Limb (tissue), 2 donors: ENCODE data around the gene ASIP.
"Not testable (repeated sequence)": the region's sequence is repeated elsewhere in the genome, so short reads cannot be mapped to it uniquely, and the experiment has no call there.

Source experiments
- DNase-seq, 2 donors: peaks; one replicate each; pipeline ENCODE4 v3.0.0-alpha.2; 2016; ENCODE audit errors: extremely low spot score in 2 of 2

ASIP gene

DNA sequence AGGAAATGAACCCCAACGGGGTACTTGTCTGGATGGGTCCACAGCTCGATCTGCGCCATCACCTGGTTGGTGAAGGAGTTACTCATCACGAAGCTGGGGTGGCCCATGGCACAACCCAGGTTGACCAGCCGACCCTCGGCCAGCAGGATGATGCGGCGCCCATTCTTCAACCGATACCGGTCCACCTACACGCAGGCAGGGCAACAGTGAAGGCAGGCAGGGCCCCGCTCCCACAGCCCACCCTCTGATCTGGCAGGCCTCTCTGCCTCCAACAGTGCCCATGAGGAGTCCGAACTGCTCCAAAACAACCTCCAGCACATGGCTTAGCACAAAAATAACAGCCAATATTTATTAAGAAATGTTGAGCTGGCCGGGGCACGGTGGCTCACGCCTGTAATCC lies 44.2 kb downstream of the ASIP start:
- no peak for DNase-seq

DNA sequence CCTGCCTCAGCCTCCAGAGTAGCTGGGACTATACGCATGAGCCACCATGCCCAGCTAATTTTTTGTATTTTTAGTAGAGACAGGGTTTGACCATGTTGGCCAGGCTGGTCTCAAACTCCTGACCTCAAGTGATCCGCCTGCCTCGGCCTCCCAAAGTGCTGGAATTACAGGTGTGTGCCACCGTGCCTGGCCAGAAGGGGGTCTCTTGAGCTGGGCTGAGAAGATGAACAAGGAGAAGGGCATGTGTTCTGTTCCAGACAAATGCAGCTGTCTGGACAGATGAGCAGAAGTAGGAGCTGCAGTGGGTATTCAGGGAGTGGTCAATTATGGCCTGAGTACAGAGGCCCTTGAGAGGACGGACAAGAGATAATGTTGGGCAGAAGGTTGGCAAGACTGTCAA lies 46.3 kb downstream of the ASIP start:
- not testable (repeated sequence) for DNase-seq

DNA sequence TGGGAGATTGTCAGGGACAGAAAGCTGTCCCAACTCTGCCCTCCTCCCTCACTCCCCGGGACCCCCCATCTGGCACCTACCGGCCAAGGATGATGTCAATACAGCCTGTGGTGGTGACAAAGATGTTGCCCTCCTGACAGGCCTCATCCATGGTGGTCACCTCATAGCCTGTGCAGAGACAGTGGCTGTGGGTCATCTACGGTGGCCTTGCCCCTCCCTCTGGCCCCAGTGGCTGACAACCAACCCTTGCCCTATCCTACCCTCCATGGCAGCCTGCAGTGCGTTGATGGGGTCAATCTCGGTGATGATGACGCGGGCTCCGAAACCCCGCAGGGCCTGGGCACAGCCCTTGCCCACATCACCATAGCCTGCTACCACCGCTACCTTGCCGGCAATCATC lies 49.2 kb downstream of the ASIP start:
- no peak for DNase-seq

DNA sequence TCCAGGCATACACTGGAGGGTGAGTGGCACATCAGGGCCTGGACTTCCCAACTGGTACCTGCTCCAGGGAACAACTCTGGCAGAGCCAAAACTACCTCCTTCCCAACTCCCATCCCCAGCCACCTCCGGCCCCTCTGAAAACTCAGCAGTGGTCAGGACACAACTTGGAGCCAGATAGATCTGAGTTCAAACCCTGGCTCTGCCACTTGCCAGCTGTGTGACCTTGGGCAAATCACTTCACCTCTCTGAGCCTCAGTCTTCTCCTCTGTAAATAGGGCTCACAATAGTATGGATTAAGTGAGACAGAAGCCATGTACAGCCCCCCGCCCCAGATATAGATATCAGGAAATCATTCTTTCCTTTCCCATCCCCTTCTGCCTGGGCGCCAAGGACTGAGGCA lies 51.3 kb downstream of the ASIP start:
- DNase-seq, result no peak

DNA sequence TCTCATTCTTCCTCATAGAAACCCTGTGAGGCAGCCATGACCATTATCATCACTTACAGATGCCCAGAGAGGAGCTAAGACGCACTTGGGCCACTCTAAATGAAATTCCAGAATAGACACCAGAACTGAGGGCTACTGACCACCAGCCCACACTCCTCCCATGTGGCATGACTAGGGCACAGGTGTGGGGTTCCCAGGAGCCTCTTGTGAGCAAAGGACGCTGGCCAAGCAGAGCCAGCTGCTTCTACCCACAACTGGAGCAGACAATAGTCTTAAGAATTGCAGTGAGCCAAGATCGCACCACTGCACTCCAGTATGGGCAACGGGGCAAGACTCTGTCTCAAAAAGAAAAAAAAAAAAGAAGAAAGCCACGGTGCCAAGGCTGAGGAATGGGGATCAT lies 51.9 kb downstream of the ASIP start:
- no peak for DNase-seq

DNA sequence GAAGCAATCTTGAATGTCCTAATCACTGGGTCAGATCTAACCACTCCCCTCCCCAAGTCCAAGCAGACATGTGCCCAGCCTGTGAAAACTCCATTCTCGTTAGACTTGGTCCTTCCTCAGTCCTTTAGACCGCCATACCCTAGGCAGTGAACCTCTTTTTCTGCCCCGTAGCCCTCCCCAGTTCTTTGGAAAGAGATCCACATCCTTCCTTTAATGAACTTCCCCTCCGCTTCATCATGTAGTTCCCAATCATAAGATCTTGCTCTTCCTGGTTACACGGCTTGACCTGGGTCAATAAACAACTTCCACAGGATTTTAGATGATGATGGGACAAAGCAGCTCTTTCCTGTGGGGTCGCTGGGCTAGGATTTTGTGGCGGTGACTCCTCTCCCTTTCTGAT lies 52.4 kb downstream of the ASIP start:
- no peak for DNase-seq

DNA sequence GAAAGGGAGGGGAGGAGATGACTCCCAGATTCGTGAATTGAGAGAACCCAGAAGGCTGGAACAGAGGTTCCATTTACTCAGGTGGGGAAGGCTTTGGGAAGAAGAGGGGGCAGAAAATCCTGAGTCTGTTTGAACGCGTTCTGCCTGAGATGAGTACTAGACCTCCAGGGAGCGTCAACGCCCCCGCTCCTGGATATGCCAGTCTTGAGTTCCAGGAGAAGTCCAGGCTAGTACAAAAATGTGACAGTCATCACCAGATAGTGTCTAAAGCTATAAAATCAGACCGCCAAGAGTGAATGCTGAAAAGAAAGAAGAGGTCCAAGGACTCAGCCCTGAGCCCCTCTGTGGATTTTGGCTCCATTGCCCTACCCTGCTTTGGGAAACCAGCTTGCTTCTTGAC lies 53.3 kb downstream of the ASIP start:
- no peak for DNase-seq

DNA sequence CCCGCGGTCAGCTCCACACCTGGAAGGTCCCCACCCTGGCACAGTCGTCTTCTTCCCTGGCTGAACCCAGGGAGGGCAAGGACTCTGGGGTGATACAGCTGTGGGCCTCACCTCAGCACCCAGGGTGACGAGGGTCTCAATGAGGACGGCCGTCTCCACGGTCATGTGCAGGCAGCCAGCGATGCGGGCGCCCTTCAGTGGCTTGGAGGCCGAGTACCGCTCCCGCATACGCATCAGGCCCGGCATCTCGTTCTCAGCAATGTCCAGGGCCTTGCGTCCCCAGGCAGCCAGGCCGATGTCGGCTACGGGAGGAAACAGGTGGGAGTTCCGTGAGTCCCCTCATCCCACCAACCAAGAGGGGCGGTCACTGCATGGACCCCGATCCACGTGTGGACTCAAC lies 54.1 kb downstream of the ASIP start:
- DNase-seq, result no peak

DNA sequence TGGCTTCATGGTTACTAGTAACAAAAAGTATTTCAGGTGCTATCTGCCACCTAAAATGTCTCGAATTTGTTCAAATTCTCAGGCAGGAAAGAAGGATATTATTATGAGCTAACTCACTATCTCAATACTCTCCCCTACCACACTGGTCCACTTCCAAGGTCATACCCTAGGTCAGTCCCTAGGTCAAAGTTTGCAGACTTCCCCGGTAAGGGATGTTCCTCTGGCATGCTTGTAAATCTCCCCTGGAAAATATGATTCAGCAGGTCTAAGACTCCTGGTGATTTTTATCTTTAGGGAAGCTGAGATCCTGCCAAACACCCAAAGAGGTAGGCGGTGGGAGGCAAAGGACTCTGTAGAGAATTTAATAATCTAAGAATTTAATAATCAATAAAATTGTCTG lies 55.2 kb downstream of the ASIP start:
- no peak for DNase-seq

DNA sequence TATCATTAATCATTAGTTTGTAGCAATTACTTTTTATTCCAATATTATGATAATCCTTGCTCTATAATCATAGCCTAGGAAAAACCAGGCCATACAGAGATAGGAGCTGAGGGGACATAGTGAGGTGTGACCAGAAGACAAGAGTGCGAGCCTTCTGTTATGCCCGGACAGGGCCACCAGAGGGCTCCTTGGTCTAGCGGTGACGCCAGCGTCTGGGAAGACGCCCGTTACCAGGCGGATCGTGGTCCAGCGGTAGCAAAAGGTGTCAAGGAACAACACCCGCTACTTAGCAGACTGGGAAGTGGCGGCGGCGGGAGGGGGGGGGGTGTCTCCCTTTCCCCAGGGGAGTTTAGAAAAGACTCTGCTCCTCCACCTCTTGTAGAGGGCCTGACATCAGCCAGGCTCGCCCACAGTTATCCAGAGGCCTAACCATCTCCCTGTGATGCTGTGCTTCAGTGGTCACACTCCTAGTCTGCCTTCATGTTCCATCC lies 57.1 kb downstream of the ASIP start:
- DNase-seq, result not testable (repeated sequence)

DNA sequence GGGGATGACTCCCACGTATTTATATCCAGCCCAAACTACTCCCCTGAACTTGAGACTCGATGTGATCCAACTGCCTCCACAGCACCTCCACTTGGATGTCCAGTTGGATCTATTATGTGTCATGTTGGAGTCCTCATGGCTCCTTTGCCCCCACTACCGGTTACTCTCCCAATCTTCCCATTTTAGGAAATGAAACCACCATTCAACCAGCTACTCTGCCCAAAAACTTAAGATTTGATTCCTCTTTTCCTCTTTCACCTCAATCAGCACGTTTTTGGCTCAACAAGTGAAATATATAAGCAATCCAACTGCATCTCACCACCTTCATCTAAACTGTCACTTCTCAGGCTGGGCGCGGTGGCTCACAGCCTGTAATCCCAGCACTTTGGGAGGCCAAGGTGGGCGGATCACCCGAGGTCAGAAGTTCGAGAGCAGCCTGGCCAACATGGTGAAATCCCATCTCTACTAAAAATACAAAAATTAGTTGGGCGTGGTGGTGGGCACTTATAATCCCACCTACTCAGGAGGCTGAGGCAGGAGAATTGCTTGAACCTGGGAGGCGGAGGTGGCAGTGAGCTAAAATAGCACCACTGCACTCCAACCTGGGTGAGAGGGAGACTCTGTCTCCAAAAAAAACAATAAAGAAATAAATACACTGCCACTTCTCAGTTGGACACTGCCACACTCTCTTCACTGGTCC lies 58.5 kb downstream of the ASIP start:
- DNase-seq, result no peak

DNA sequence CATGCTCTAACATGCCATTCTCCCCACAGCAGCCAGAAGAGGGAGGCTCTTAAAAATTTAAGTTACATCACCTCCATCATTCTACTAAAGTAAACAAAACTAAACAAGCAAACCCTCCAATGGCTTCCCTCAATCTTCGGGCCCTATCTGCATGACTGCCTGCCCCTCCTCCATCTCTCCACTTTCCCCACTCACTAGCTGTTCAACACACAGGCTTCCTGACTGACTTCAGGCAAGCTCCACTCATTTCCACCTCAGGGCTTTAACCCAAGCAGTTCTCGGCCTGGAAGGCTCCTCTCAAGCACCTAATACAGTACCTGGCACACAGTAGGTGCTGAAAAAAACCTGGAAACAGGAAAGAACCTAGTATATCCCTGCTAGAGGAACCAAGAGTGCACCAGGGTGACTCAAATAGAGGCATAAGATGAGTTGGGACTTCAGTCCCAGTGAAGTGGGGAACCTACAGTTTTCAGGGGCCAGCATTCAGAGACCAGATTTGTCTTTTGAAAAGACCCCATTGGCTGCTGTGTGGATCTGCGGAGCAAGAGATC lies 59.1 kb downstream of the ASIP start:
- no peak for DNase-seq

DNA sequence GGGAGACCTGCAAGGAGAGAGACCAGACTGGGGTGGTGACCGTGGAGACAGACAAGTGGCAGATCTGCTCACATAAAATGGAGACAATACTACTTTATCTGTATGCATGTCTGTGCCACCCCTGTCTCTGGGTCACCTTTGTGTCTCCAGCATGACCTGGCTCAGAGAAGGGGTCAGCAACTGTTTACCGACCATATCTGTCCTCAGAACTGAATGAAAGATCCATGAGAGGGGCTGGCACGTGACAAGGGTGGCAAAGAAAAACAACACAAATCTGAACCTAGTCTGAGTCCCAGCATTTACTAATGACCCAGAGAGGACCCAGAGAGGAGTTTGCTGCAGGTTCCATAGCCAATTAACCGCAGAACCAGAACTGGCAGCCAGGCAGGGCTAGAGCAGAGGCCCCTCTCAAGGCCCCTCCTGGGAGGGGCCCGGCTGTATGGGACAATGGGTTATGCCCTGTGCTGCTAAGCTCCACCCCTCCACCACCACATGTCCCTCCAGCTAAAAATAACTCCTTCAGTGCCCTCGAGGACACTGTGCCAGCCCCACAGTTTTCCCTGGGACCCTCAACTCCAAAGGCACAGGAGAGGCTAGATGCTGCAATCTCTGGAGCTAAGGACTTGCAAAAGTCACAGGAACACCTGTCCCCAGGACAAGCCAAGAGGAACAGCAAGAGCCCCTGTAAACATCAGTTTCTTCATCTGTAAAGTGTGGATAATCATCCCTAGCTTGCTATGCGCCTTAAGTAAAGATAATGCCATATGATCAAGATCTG lies 59.8 kb downstream of the ASIP start:
- no peak for DNase-seq

DNA sequence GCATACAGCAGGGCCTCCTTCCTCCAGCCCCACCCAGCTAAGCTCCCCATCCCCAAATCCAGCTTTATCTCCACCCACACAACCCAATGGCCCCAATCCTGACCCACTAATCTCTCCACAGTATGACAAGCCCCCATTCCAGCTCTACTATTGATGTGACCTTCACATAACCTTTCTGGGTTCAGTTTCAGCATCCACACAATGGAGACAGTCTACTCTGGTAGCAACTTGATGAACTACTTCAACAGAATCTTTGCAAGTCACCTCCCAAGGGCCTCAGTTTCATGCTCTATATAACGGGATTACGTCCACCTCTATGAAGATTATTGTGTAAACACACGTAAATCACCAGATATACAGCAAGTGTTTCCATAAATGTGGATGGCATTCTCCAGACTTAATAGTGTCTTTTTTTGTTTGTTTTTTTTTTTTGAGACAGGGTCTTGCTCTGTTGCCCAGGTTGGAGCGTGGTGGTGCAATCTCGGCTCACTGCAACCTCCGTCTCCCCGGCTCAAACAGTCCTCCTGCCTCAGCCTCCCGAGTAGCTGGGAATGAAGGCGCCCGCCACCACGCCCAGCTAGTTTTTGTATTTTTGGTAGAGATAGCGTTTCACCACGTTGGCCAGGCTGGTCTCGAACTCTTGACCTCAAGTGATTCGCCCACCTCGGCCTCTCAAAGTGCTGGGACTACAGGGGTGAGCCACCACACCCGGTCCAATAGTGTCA lies 60.5 kb downstream of the ASIP start:
- DNase-seq, result no peak

DNA sequence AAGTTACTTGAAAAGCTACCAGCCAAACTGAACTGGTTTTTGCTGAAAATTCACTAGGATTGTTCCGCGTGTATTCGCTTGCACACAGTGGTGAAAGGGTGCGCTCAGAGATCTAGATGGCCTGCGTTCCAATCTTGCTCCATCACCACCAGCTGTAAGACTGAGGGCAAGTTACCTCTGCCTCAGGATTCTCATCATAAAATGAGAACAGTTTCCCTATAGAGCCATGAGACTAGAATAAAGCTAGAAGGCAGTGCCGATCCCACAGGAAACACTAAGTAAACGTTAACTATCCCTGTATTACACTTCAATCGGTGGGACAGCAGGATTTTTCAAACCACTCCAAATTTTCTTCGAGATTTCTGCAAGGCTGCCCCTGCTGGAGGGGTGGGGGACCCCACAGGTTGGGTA lies 61.1 kb downstream of the ASIP start:
- no peak for DNase-seq

DNA sequence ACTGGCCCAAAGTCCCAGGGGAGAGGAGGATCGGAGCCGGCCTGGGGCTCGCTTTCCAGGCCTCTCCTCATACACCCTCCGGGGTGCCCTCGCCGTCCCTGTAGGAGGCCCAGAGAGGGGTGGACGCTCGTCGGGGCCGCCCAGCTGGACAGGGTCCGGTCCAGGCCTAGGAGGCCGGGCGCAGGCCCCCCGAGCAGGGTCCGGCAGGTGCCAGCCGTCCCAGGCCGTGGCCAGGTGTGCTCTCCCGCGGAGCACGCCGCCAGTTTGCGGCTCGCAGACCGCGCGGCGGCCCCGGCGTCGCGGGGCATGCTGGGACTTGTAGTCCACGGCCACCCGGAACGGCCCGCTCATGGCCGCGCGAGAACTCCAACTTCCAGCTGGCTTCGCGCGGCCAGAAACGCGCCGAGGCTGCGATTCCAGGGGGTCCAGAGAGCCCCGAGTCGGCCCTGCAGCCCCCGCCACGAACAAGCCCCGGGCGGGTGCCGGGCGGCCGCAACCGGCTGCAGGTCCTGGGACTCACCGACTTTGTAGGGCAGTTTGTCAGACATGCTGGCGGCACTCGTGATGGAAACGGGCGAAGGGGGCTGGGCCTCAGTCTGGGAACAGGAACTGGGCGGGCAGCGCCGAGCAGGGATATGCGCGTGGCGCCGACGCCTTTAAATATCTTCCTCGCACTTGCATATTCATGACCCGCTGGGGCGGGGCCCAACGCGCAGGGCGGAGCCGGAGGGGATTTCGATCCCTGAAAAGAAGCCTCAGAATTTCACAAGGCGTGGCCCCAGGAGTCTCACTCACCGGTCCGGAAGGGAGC lies 61.7 kb downstream of the ASIP start, which contains the start of gene AHCY:
AHCY (minus strand) TSS at position 633 of the 811 bp plus-strand sequence; CDS start at position 548, 85 bp downstream.
- DNase-seq, result peak; percentile 95 to 96

DNA sequence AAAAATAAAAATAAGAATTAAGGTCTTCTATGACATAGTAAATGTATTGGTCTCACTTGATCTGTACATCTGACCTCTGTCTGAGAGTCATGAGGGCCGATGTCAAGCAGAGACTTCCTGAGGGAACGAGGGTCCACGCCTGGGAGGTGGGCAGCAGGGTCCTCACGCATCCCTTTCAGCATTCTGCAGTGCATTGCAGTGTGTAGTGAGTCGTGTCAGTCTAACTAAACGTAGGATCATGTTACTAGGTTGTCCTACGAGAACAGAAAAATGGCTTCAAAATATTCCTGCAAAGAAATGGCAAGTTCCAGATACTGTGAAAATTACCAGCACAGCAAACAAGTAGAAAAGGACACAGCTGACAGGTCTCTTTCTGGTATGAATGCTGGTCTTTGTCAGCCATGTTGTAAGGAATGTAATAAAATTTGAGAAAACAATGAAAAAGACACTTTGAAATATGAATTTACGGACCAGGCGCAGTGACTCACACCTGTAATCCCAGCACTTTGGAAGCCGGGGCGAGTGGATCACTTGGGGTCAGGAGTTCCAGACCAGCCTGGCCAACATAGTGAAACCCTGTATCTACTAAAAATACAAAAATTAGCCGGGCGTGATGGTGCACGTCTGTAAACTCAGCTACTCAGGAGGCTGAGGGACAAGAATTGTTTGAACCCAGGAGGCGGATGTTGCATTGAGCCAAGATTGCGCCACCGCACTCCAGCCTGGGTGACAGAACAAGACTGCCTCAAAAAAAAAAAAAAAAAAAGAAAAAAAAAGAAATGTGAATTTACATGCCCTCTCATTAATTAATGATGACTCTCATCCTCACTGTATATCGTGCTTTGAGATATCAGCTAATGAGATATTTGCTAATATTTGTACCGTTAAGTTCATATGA lies 64.4 kb downstream of the ASIP start:
- no peak for DNase-seq

DNA sequence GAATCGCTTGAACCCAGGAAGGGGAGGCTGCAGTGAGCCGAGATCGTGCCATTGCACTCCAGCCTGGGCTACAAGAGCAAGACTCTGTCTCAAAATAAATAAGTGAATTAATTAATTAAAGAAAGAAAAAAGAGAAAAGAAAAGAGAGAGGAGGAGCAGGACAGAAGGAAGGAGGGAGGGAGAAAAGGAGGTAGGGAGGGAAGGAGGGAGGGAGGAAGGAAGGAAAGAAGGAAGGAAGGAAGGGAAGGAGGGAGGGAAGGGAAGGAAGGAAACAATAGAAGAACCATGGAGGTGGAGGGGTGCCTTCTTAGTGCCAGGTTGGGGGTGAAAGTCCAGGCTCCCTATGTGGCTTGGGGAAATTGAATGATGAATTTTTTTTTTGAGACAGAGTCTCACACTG lies 68.5 kb downstream of the ASIP start:
- no peak for DNase-seq

DNA sequence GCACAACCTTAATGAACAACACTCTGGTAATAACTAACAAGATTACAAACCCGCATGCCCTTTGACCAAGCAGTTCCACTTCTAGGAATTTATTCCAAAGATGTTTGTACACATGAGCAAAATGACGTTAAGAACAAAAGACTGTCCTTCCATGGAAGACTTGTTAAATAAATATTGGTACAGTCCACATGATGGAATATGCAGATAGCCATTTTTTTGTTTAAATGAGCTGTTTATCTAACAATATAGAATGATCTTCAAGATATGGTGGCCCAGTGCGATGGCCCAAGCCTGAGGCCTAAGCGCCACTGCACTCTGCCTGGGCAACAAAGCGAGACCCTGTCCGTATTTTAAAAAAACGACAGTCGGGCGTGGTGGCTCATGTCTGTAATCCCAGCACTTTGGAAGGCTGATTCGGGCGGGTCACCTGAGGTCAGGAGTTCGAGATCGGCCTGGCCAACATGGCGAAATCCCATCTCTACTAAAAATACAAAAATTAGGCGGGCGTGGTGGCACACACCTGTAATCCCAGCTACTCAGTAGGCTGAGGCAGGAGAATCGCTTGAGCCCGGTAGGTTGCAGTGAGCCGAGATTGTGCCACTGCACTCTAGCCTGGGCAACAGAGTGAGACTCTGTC lies 69.4 kb downstream of the ASIP start:
- DNase-seq, result no peak
